Stimulated activated CD8-positive, alpha-beta memory T cell treated with anti-CD3 and anti-CD28 coated beads, Interleukin-7, amount 100 ng/mL, for 24 hours (primary cell): Measurements from ENCODE around the gene C4BPB.
"Not testable (repeated sequence)": the region's sequence is repeated elsewhere in the genome, so short reads cannot be mapped to it uniquely, and the experiment has no call there.

Experiments
- DNase-seq: peaks from one replicate; pipeline ENCODE4 v3.0.0-alpha.2; 2020; ENCODE audit warnings: low read depth

Gene C4BPB

GRCh38 chr1:207088701-207089626 lies at the start of gene C4BPB:
C4BPB (plus strand) TSS chr1:207088860; CDS start chr1:207089532, 672 bp downstream.
- no peak for DNase-seq

GRCh38 chr1:207039380-207040180 lies 49.1 kb upstream of the C4BPB start:
- DNase-seq: no peak

- no peak for DNase-seq
Observed at GRCh38 chr1:207040181-207040533, 48.5 kb upstream of the C4BPB start.

- DNase-seq: not testable (repeated sequence)
Observed at GRCh38 chr1:207041397-207041796, 47.3 kb upstream of the C4BPB start.

- no peak for DNase-seq
Observed at GRCh38 chr1:207045453-207045852, 43.2 kb upstream of the C4BPB start.

- DNase-seq: no peak
Observed at GRCh38 chr1:207047505-207047904, 41.2 kb upstream of the C4BPB start.

GRCh38 chr1:207048041-207048440 lies 40.6 kb upstream of the C4BPB start:
- no peak for DNase-seq

GRCh38 chr1:207049054-207049453 lies 39.6 kb upstream of the C4BPB start:
- no peak for DNase-seq

GRCh38 chr1:207049514-207049913 lies 39.1 kb upstream of the C4BPB start:
- no peak for DNase-seq

- DNase-seq: no peak
Observed at GRCh38 chr1:207049974-207050391, 38.7 kb upstream of the C4BPB start.

- peak; percentile 75 for DNase-seq
Observed at GRCh38 chr1:207050480-207051190, 38.0 kb upstream of the C4BPB start.

- DNase-seq: no peak
Observed at GRCh38 chr1:207051191-207051943, 37.3 kb upstream of the C4BPB start, which contains the start of gene YOD1. YOD1 (minus strand) TSS chr1:207051208; CDS start chr1:207051030, 178 bp downstream.

GRCh38 chr1:207052911-207053769 lies 35.5 kb upstream of the C4BPB start, which contains the start of gene PFKFB2:
PFKFB2 (plus strand) TSS chr1:207053275; CDS start chr1:207054718, 1,443 bp downstream.
- DNase-seq: peak; percentile 86

- no peak for DNase-seq
Observed at GRCh38 chr1:207054491-207054890, 34.2 kb upstream of the C4BPB start.

- no peak for DNase-seq
Observed at GRCh38 chr1:207055386-207056001, 33.2 kb upstream of the C4BPB start.

- DNase-seq: no peak
Observed at GRCh38 chr1:207056673-207057072, 32.0 kb upstream of the C4BPB start.

- DNase-seq: no peak
Observed at GRCh38 chr1:207058252-207058651, 30.4 kb upstream of the C4BPB start.

- no peak for DNase-seq
Observed at GRCh38 chr1:207058878-207059867, 29.5 kb upstream of the C4BPB start.

GRCh38 chr1:207059881-207060280 lies 28.8 kb upstream of the C4BPB start:
- DNase-seq: no peak
